Colon (tissue), 2 donors: ENCODE measurements around the gene UGT2B28.
"Not testable (repeated sequence)": the region's sequence is repeated elsewhere in the genome, so short reads cannot be mapped to it uniquely, and the experiment has no call there.

ENCODE experiments used
- FAIRE-seq: peaks from 2 replicates; lab custom pipeline; 2012; peaks lifted over from hg19 to GRCh38; lab: Jason Lieb, UNC
- donor health status: control.
- donor health status: control.

UGT2B28 gene

GRCh38 chr4:69343558-69344420 lies 63.5 kb downstream of the UGT2B28 start:
- not testable (repeated sequence) for FAIRE-seq
